GM18526 (cell line): ENCODE measurements around the gene TRIM58.

Experiments
- POLR2A ChIP-seq: IDR thresholded peaks from 3 replicates; pipeline ENCODE4 v1.6.1; 2011; ENCODE audit not compliant: insufficient read length; ENCODE audit errors: extremely low read depth

Gene TRIM58

GRCh38 chr1:247919952-247920351 is 63.0 kb downstream of the TRIM58 start, which contains the start of gene OR2T8:
OR2T8 (plus strand) TSS chr1:247920252; CDS start chr1:247921018, 766 bp downstream.
- no peak for TF ChIP-seq POLR2A

- TF ChIP-seq POLR2A, result no peak
Measured at GRCh38 chr1:247923941-247924340, 67.0 kb downstream of the TRIM58 start.

GRCh38 chr1:247924868-247925267 is 67.9 kb downstream of the TRIM58 start, which contains the start of gene OR2AJ1:
OR2AJ1 (plus strand) TSS chr1:247924889; CDS start chr1:247933769, 8,880 bp downstream.
- no peak for TF ChIP-seq POLR2A
